ES-I3 (cell line): ENCODE measurements around the gene CCDC187.
A peak's percentile ranks its signal among the peaks of the same experiment; 100 is the strongest.

Source experiments
- H3K36me3 ChIP-seq: 2 replicates; pipeline ENCODE4 v1.6.1; 2013; ENCODE audit warnings: mild to moderate bottlenecking, low read length, control low read depth, moderate library complexity; ENCODE audit not compliant: insufficient read depth
- H3K4me1 ChIP-seq: 2 replicates; pipeline ENCODE4 v1.6.1; 2013; ENCODE audit warnings: mild to moderate bottlenecking, control low read depth, low read length; ENCODE audit not compliant: insufficient read depth
- H3K9ac ChIP-seq: 2 replicates; pipeline ENCODE4 v1.6.1; 2013; ENCODE audit warnings: low read depth, mild to moderate bottlenecking, low read length, moderate library complexity
- H3K9me3 ChIP-seq: 2 replicates; pipeline ENCODE4 v1.6.1; 2013; ENCODE audit warnings: mild to moderate bottlenecking, low read length, moderate library complexity; ENCODE audit not compliant: control insufficient read depth, insufficient read depth

Gene CCDC187

GRCh38 chr9:136343121-136343883 is 39.4 kb upstream of the CCDC187 start:
- Histone ChIP-seq H3K4me1 (peaks cover 10% of the 10 kb centered on the region), H3K36me3 (no peaks in the 10 kb centered on the region; the same call in 1 of the 2 replicates), H3K9ac (peak overlapping the region; percentile 27; the same call in 1 of the 2 replicates), H3K9me3 (no peaks in the 10 kb centered on the region)

- peaks cover 10% of the 10 kb centered on the region for H3K4me1 ChIP-seq
- H3K9ac ChIP-seq = peak overlapping the region; percentile 59; the same call in 1 of the 2 replicates
- H3K9me3 ChIP-seq = no peaks in the 10 kb centered on the region
- H3K36me3 ChIP-seq = no peaks in the 10 kb centered on the region; the same call in 1 of the 2 replicates
Observed at GRCh38 chr9:136342181-136343120, 38.6 kb upstream of the CCDC187 start.

DNA sequence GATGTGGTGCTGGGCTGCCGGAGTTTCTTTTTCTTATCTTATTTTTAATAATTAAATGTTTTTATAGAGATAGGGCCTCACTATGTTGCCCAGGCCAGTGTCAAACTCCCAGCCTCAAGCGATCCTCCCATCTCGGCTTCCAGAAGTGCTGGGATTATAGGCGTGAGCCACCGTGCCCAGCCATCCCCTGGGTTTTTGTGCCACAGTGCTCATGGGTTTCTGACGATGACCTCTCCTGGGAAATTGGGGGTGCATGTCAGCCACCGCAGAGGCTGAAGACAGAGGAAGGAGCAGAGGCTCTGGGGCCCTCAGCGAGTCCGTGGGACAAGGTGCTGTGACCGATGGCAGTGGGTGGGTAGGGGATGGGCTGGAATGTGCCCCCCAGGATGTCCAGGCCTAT is 37.9 kb upstream of the CCDC187 start:
- no peak overlapping the region; the same call in 1 of the 2 replicates for H3K9ac ChIP-seq
- no peaks in the 10 kb centered on the region; the same call in 1 of the 2 replicates for H3K36me3 ChIP-seq
- peaks cover 10% of the 10 kb centered on the region for H3K4me1 ChIP-seq
- H3K9me3 ChIP-seq = no peaks in the 10 kb centered on the region

DNA sequence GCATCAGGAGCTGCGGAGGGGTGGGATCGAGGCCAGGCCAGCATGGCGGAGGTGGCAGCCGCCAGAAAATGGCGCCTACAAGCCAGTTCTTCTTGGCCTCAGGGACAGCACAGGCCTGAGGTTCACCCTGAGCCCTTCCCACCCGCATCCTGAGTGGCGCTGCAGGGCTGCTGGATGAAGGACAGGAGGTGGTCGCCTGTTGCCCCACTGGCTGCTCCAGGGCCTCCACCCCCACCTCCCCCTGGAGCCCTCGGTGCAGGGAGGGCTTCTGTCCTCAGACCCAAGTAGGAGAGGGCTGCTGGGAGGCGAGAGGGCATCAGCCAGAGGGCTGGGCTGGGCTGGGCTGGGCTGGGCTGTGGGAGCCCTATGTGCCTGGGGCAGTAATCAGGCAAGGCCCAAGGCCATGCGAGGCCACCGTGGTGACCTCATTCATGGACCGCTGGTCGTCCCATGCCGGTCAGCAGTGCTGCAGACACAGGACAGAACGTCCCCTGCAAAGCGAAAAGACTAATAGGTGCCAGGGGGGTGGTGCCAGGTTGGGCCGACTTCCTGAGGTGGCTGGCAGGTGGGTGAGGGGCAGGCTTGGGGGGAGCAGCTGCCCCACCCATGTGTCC is 37.3 kb upstream of the CCDC187 start:
- Histone ChIP-seq H3K9me3 (no peaks in the 10 kb centered on the region), H3K36me3 (no peaks in the 10 kb centered on the region; the same call in 1 of the 2 replicates), H3K9ac (no peak overlapping the region), H3K4me1 (peaks cover 7% of the 10 kb centered on the region)

DNA sequence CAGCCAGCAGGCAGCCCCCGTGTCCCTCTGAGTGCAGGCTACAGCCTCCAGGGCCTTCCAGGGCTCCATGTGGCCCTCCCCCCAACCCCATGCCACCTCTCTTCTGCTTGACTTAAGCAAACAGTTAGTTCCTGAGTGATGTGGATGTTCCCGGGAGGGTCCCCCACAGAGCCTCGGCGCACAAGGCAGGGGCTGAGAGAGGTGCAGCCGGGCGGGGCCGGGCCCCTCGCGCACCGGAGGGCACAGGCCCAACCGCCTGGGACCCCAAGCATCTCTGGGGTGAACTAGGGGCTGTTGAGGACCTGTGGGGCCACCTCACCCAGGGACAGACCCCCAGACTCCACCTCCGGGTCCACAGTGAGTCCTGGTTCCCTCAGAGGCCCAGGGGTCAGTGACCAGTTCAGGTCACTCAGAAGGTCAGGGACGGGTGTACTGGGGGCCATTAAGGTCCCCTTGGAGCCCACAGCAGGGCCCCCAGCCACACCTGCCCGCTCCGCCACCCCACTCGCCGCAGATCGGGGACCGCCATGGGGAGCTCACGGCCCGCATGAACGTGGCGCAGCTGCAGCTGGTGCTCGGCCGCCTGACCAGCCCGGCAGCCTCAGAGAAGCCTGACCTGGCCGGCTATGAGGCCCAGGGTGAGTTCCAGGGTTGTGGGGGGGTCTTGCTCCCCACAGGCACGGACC is 36.6 kb upstream of the CCDC187 start:
- Histone ChIP-seq H3K9ac (no peak overlapping the region), H3K36me3 (no peaks in the 10 kb centered on the region; the same call in 1 of the 2 replicates), H3K9me3 (no peaks in the 10 kb centered on the region), H3K4me1 (peaks cover 1% of the 10 kb centered on the region)

DNA sequence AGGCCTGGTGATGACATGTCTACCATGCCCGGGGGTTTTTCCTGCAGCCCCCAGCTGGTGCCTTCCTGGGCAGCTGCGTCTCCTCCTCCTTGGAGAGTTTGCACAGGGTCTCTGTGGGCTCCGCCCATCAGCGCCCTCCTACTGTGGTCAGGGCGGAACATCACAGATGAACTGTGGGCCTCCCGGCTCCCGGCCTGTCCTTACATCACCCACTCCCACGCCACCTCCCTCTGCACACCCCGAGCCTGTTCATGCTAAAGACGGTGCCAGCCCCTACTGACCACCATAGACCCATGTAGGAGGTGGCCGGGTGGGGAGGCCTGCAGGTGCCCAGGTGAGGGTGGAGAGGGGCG is 36.0 kb upstream of the CCDC187 start:
- H3K9ac ChIP-seq = no peak overlapping the region
- no peaks in the 10 kb centered on the region; the same call in none of the 2 replicates for H3K4me1 ChIP-seq
- no peaks in the 10 kb centered on the region; the same call in 1 of the 2 replicates for H3K36me3 ChIP-seq
- H3K9me3 ChIP-seq = no peaks in the 10 kb centered on the region

GRCh38 chr9:136339173-136339957 is 35.5 kb upstream of the CCDC187 start:
- no peaks in the 10 kb centered on the region; the same call in 1 of the 2 replicates for H3K36me3 ChIP-seq
- no peaks in the 10 kb centered on the region; the same call in none of the 2 replicates for H3K4me1 ChIP-seq
- H3K9ac ChIP-seq = no peak overlapping the region
- H3K9me3 ChIP-seq = no peaks in the 10 kb centered on the region

DNA sequence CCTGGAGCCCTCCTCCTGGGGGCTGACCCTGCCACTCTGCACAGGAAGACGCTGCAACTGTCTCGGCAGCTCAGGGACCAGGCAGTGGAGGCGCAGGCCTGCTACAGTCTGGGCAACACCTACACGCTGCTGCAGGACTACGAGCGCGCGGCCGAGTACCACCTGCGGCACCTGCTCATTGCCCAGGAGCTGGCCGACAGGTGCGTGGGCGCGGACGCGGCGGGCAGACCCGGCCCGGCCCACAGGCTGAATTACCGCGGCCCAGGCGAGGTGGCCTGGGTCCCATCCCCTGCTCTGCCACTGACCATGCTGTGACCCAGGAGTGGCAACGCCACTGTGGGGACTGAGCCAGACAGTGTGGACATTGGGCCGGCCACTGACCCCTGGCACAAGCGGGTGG is 34.6 kb upstream of the CCDC187 start:
- Histone ChIP-seq H3K36me3 (no peaks in the 10 kb centered on the region; the same call in 1 of the 2 replicates), H3K4me1 (no peaks in the 10 kb centered on the region; the same call in none of the 2 replicates), H3K9me3 (no peaks in the 10 kb centered on the region), H3K9ac (no peak overlapping the region)

- no peaks in the 10 kb centered on the region for H3K9me3 ChIP-seq
- no peaks in the 10 kb centered on the region; the same call in none of the 2 replicates for H3K4me1 ChIP-seq
- H3K9ac ChIP-seq = no peak overlapping the region
- H3K36me3 ChIP-seq = no peaks in the 10 kb centered on the region; the same call in 1 of the 2 replicates
Observed at GRCh38 chr9:136337416-136338395, 33.8 kb upstream of the CCDC187 start.

DNA sequence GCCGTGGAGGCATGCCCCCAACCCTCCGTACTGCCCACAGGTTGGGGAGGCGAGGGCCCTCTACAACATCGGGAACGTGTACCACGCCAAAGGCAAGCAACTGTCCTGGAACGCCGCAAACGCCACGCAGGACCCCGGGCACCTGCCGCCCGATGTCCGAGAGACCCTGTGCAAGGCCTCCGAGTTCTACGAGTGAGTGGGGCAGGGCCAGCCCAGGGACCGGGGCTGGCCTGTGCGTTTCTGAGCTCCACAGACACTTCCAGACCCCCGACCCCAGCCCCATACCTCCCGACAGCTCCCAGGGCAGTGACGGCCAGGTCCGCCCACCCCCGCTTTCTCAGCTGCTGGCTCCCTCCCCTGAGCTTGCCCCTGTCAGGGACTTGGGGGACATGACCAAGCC is 33.0 kb upstream of the CCDC187 start:
- H3K4me1 ChIP-seq = no peaks in the 10 kb centered on the region; the same call in none of the 2 replicates
- no peaks in the 10 kb centered on the region for H3K9me3 ChIP-seq
- H3K36me3 ChIP-seq = no peaks in the 10 kb centered on the region; the same call in 1 of the 2 replicates
- no peak overlapping the region for H3K9ac ChIP-seq

DNA sequence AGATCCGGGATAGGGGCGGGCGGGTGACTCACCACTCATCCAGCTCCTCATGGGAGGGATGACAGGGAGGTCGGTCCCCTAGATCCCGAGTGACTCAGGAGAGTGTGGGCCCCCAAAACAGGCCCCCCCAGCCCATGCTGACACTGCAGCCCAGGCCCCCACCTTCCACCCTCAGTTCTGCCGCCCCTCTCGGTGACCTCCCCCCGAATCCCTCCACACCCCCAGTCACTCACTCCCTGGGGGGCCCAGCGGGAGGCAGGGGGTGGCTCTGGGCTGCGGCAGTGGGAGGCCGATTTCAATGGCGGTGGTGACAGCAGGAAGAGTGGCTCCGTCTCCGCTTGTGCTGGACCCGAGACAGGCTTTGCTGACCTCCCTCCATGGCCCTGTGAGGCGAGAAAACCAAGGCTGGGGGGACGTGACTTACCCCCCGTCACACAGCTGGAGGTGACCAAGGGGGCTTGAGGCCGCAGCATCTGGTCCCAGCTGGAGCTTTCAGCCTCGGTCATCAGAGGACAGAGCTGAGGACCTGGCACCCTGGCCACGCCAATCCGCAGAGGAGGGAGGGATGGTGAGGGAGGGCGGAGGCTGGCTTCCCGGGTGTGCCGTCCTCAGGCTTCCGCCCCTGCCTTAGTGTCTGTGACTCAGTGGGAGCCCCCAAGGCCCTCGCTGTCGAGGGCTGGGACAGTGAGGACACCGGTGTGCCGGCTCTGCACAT is 32.4 kb upstream of the CCDC187 start:
- no peaks in the 10 kb centered on the region for H3K9me3 ChIP-seq

More for the DNA sequence above, 32.4 kb upstream of the CCDC187 start:
- Histone ChIP-seq H3K9ac (no peak overlapping the region), H3K36me3 (no peaks in the 10 kb centered on the region; the same call in 1 of the 2 replicates), H3K4me1 (no peaks in the 10 kb centered on the region; the same call in 1 of the 2 replicates)
